Subcutaneous abdominal adipose tissue (tissue), 5 donors: ENCODE results near the gene MORC1.

Source experiments
- H3K27ac ChIP-seq: one replicate; pipeline ENCODE4 v1.7.0; 2013; ENCODE audit warnings: low read depth, mild to moderate bottlenecking, inconsistent platforms, low read length, moderate library complexity
- H3K27me3 ChIP-seq, 5 donors: one replicate each; pipeline ENCODE4 v1.7.0; 2013; ENCODE audit warnings: low read length in 5 of 5, inconsistent platforms in 1 of 5; ENCODE audit not compliant: control insufficient read depth in 5 of 5, insufficient read depth in 4 of 5
- H3K36me3 ChIP-seq, 5 donors: one replicate each; pipeline ENCODE4 v1.7.0; 2013; ENCODE audit warnings: low read length in 5 of 5; ENCODE audit not compliant: control insufficient read depth in 5 of 5, insufficient read depth in 5 of 5
- H3K4me1 ChIP-seq, 5 donors: one replicate each; pipeline ENCODE4 v1.7.0; 2013; ENCODE audit warnings: low read length in 5 of 5, mild to moderate bottlenecking in 3 of 5, moderate library complexity in 1 of 5; ENCODE audit not compliant: control insufficient read depth in 5 of 5, insufficient read depth in 5 of 5
- H3K4me3 ChIP-seq, 5 donors: one replicate each; pipeline ENCODE4 v1.7.0; 2013; ENCODE audit warnings: low read length in 5 of 5, low read depth in 1 of 5
- H3K9ac ChIP-seq, 5 donors: one replicate each; pipeline ENCODE4 v1.7.0; 2013; ENCODE audit warnings: low read length in 5 of 5, mild to moderate bottlenecking in 4 of 5, moderate library complexity in 3 of 5
- H3K9me3 ChIP-seq, 5 donors: one replicate each; pipeline ENCODE4 v1.7.0; 2013; ENCODE audit warnings: low read length in 5 of 5; ENCODE audit not compliant: control insufficient read depth in 5 of 5
- donor health status: healthy.
- donor health status: healthy.
- donor health status: healthy.
- donor health status: healthy.
- donor health status: healthy.

MORC1 gene

GRCh38 chr3:109073116-109073515, 44.8 kb downstream of the MORC1 start:
- no peaks in the 10 kb centered on the region for H3K27me3 ChIP-seq
- peaks cover 0 to 11% (median 4%) of the 10 kb centered on the region in 5 donors for H3K4me1 ChIP-seq
- H3K4me3 ChIP-seq: no peak overlapping the region

GRCh38 chr3:109072194-109072593, 45.7 kb downstream of the MORC1 start:
- no peak overlapping the region for H3K4me3 ChIP-seq
- H3K9me3 ChIP-seq: no peaks in the 10 kb centered on the region
- no peaks in the 10 kb centered on the region for H3K27me3 ChIP-seq
- H3K4me1 ChIP-seq: peaks cover 0 to 11% (median 4%) of the 10 kb centered on the region in 5 donors
- no peak overlapping the region for H3K9ac ChIP-seq
- no peaks in the 10 kb centered on the region for H3K36me3 ChIP-seq
- no peak overlapping the region for H3K27ac ChIP-seq

More at GRCh38 chr3:109073116-109073515, 44.8 kb downstream of the MORC1 start:
- Histone ChIP-seq H3K9ac (no peak overlapping the region), H3K36me3 (no peaks in the 10 kb centered on the region), H3K9me3 (no peaks in the 10 kb centered on the region), H3K27ac (no peak overlapping the region)

- no peaks in the 10 kb centered on the region for H3K36me3 ChIP-seq
- no peaks in the 10 kb centered on the region for H3K9me3 ChIP-seq
- H3K27ac ChIP-seq: no peak overlapping the region
These were observed 46.4 kb downstream of the MORC1 start for GRCh38 chr3:109071350-109072142.

GRCh38 chr3:109070211-109070610, 47.7 kb downstream of the MORC1 start:
- Histone ChIP-seq H3K36me3 (no peaks in the 10 kb centered on the region), H3K4me1 (peaks cover 0 to 11% (median 4%) of the 10 kb centered on the region in 5 donors), H3K27ac (no peak overlapping the region), H3K4me3 (no peak overlapping the region), H3K27me3 (no peaks in the 10 kb centered on the region), H3K9ac (no peak overlapping the region), H3K9me3 (no peaks in the 10 kb centered on the region)

More at GRCh38 chr3:109071350-109072142, 46.4 kb downstream of the MORC1 start:
- Histone ChIP-seq H3K9ac (no peak overlapping the region), H3K27me3 (no peaks in the 10 kb centered on the region), H3K4me3 (no peak overlapping the region), H3K4me1 (peaks cover 0 to 11% (median 4%) of the 10 kb centered on the region in 5 donors)

GRCh38 chr3:109066864-109067263, 51.1 kb downstream of the MORC1 start:
- no peak overlapping the region for H3K27ac ChIP-seq
- no peak overlapping the region for H3K9ac ChIP-seq
- no peaks in the 10 kb centered on the region for H3K9me3 ChIP-seq
- no peaks in the 10 kb centered on the region for H3K36me3 ChIP-seq
- no peak overlapping the region for H3K4me3 ChIP-seq
- no peaks in the 10 kb centered on the region for H3K27me3 ChIP-seq
- H3K4me1 ChIP-seq: peaks cover 0 to 7% (median 0%) of the 10 kb centered on the region in 5 donors

- Histone ChIP-seq H3K9me3 (no peaks in the 10 kb centered on the region), H3K4me3 (no peak overlapping the region), H3K27me3 (no peaks in the 10 kb centered on the region), H3K4me1 (no peaks in the 10 kb centered on the region), H3K9ac (no peak overlapping the region), H3K36me3 (no peaks in the 10 kb centered on the region), H3K27ac (no peak overlapping the region)
These were observed 58.7 kb downstream of the MORC1 start for GRCh38 chr3:109059264-109059663.

- Histone ChIP-seq H3K27me3 (no peaks in the 10 kb centered on the region), H3K4me3 (no peak overlapping the region), H3K36me3 (no peaks in the 10 kb centered on the region), H3K4me1 (no peaks in the 10 kb centered on the region), H3K27ac (no peak overlapping the region), H3K9me3 (peaks cover 0 to 3% (median 0%) of the 10 kb centered on the region in 5 donors), H3K9ac (no peak overlapping the region)
These were observed 60.3 kb downstream of the MORC1 start for GRCh38 chr3:109057616-109058015.

GRCh38 chr3:109057056-109057455, 60.9 kb downstream of the MORC1 start:
- Histone ChIP-seq H3K4me3 (no peak overlapping the region), H3K27me3 (no peaks in the 10 kb centered on the region), H3K4me1 (no peaks in the 10 kb centered on the region), H3K9ac (no peak overlapping the region), H3K36me3 (no peaks in the 10 kb centered on the region), H3K9me3 (peaks cover 0 to 3% (median 0%) of the 10 kb centered on the region in 5 donors), H3K27ac (no peak overlapping the region)

GRCh38 chr3:109050591-109051167, 67.3 kb downstream of the MORC1 start:
- Histone ChIP-seq H3K4me3 (no peak overlapping the region), H3K9me3 (peaks cover 0 to 3% (median 0%) of the 10 kb centered on the region in 5 donors), H3K36me3 (no peaks in the 10 kb centered on the region), H3K9ac (no peak overlapping the region), H3K4me1 (no peaks in the 10 kb centered on the region), H3K27ac (no peak overlapping the region), H3K27me3 (no peaks in the 10 kb centered on the region)

- H3K9ac ChIP-seq: no peak overlapping the region
- no peaks in the 10 kb centered on the region for H3K27me3 ChIP-seq
- H3K27ac ChIP-seq: no peak overlapping the region
- no peak overlapping the region for H3K4me3 ChIP-seq
- H3K4me1 ChIP-seq: no peaks in the 10 kb centered on the region
- no peaks in the 10 kb centered on the region for H3K36me3 ChIP-seq
- no peaks in the 10 kb centered on the region for H3K9me3 ChIP-seq
These were observed 70.6 kb downstream of the MORC1 start for GRCh38 chr3:109047366-109047765.
